Endodermal cell (in vitro differentiated cells): Measurements from ENCODE around the gene ANKRD24. TPM values are rescaled to one million over a fixed set of nuclear protein-coding genes. Genes with fewer than 3 reads are reported as not detected.
"Not testable (repeated sequence)": the region's sequence is repeated elsewhere in the genome, so short reads cannot be mapped to it uniquely, and the experiment has no call there.

Experiments
- DNase-seq: peaks from one replicate; pipeline ENCODE4 v3.0.0-alpha.2; 2017
- H3K27ac ChIP-seq: 2 replicates; pipeline ENCODE4 v1.5.1; 2013; ENCODE audit warnings: mild to moderate bottlenecking, low read depth, low read length, moderate library complexity
- H3K27me3 ChIP-seq: 2 replicates; pipeline ENCODE4 v1.6.1; 2013; ENCODE audit warnings: mild to moderate bottlenecking, low read length, moderate library complexity; ENCODE audit not compliant: insufficient read depth, control insufficient read depth, poor library complexity, severe bottlenecking
- H3K36me3 ChIP-seq: 2 replicates; pipeline ENCODE4 v1.7.0; 2013; ENCODE audit warnings: mild to moderate bottlenecking, low read length, moderate library complexity; ENCODE audit not compliant: control insufficient read depth, insufficient read depth
- H3K4me1 ChIP-seq: one replicate; pipeline ENCODE4 v1.7.0; 2013; ENCODE audit warnings: low read length; ENCODE audit not compliant: control insufficient read depth, insufficient read depth
- H3K4me3 ChIP-seq: 2 replicates; pipeline ENCODE4 v1.5.1; 2013; ENCODE audit warnings: mild to moderate bottlenecking, low read length, moderate library complexity
- H3K9ac ChIP-seq: 2 replicates; pipeline ENCODE4 v1.6.1; 2013; ENCODE audit warnings: mild to moderate bottlenecking, low read length, moderate library complexity; ENCODE audit not compliant: poor library complexity, severe bottlenecking; ENCODE audit errors: extremely low read depth
- H3K9me3 ChIP-seq: 2 replicates; pipeline ENCODE4 v1.6.1; 2013; ENCODE audit warnings: mild to moderate bottlenecking, low read length, moderate library complexity; ENCODE audit not compliant: control insufficient read depth
- H3K27ac Mint-ChIP-seq: 2 replicates; pipeline ENCODE4 v1.8.0; 2020; ENCODE audit warnings: mixed read lengths
- H3K27me3 Mint-ChIP-seq: 2 replicates; pipeline ENCODE4 v1.8.0; 2021; ENCODE audit warnings: mild to moderate bottlenecking, mixed read lengths; ENCODE audit not compliant: insufficient read depth
- H3K36me3 Mint-ChIP-seq: 2 replicates; pipeline ENCODE4 v1.8.0; 2020; ENCODE audit warnings: low read depth, mixed read lengths
- H3K4me1 Mint-ChIP-seq: 2 replicates; pipeline ENCODE4 v1.8.0; 2020; ENCODE audit warnings: mixed read lengths
- H3K4me3 Mint-ChIP-seq: 2 replicates; pipeline ENCODE4 v1.8.0; 2020; ENCODE audit warnings: mild to moderate bottlenecking, moderate library complexity, mixed read lengths
- H3K9me3 Mint-ChIP-seq: 2 replicates; pipeline ENCODE4 v1.8.0; 2020; ENCODE audit warnings: mild to moderate bottlenecking, mixed read lengths
- WGBS, 2 experiments: methylation state at CpG; one replicate each; pipeline versions ENCODE4 v1.1.5 to v1.1.7; 2013; ENCODE audit warnings: missing lambda C conversion rate in 2 of 2, mixed read lengths in 1 of 2; ENCODE audit not compliant: insufficient coverage in 1 of 2, insufficient read length in 1 of 2; 5-methylcytosine and 5-hydroxymethylcytosine counted together
- long read RNA-seq, 4 experiments: library from polyadenylated mRNA in 2 of 4; library from RNA in 1 of 4; library from capped mRNA in 1 of 4; stranded (forward) in 3 of 4; unstranded in 1 of 4; transcript quantifications; one replicate each; pipeline ENCODE4 v2.0.0, GENCODE V29; 2020 to 2021; ENCODE audit warnings: inconsistent platforms in 1 of 4
- polyA plus RNA-seq, 2 experiments: library from polyadenylated mRNA; stranded (reverse); fragments of 50-300 nt; gene quantifications; one replicate each; pipeline ENCODE4 v1.2.3, GENCODE V29; 2013
- total RNA-seq, 2 donors: library from RNA; stranded (reverse); fragmentation: NEBNext Ultra II Directional in 1 of 2; extraction: Animal tissue kit (Norgen Biotek cat#: 25700) in 1 of 2; gene quantifications; 2 replicates in 1 of 2; 3 replicates in 1 of 2; pipeline ENCODE4 v1.2.1, GENCODE V29; 2021
- TF ChIP-seq, protein P1 (sequence below): fragments of 200-600 bp; sonication (generic); conservative IDR thresholded peaks from 2 replicates; pipeline ENCODE4 v1.5.0; 2021; ENCODE audit warnings: antibody characterized with exemption, mild to moderate bottlenecking

Gene ANKRD24
- 1 to 10 TPM in 1 of 2 donors, under 1 TPM in 1; 0.77 to 2.0 TPM for total RNA-seq
- polyA plus RNA-seq (2013, experiment 1 of 2): 1.6 TPM
- polyA plus RNA-seq (2013, experiment 2 of 2): 1.1 TPM
- long read RNA-seq, experiment 1, partial matches to known transcripts: 1 of 1 reads
- long read RNA-seq, experiment 1, other reads (novel, unspliced or antisense): 0 of 1 reads
- long read RNA-seq, experiment 2, partial matches to known transcripts: 2 of 4 reads
- long read RNA-seq, experiment 2, other reads (novel, unspliced or antisense): 1 of 4 reads
- long read RNA-seq, experiment 3: 0 reads
- long read RNA-seq, experiment 4: 0 reads

DNA sequence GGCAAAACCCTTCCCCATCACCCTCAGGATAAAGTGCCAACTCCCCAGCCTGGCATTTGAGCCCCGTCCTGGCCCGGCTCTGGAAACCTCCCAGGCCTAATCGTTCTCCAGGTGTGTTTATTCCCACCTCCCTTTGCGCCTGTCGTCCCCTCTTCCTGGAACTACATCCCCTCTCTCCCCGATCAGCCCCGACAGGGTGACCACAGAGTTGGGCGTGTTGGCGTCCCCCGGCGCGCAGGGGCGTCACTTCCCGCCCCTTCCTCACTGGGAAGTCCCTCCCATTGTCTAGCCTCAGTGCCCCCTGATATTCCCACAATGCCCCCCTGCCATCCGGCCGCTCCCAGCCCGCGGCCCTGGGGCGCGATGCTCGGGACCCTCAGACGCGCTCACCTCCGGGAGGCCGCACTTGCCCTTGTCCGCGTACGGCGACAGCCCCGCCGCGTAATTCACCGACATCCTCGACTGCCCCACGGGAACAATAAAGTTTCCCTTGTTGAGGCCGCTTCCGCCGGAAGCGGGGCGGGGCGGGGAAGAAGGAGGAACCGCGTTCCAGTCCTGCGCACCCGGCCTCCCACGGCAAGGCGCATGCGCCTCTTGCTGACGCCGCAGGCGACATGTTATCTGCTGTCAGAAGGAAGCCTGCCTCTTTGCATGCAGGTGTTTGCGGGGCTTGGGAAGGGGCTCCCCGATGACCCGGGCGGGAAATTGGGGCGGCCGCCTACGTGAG is at the start of gene ANKRD24, which contains the start of gene SIRT6:
ANKRD24 (plus strand) TSS at position 606 of the 727 bp plus-strand sequence. CDS start 3,737 bp downstream, outside the sequence.
SIRT6 (minus strand) TSS at position 480 of the 727 bp plus-strand sequence; CDS start at position 456, 24 bp downstream.
- Histone ChIP-seq H3K9ac (peak within 1 kb of the TSS; percentile 74), H3K4me3 (peak within 1 kb of the TSS; percentile 89), H3K27me3 (no peaks in the 10 kb centered on the region), H3K9me3 (no peaks in the 10 kb centered on the region), H3K4me1 (no peaks in the 10 kb centered on the region), H3K27ac (no peak within 1 kb of the TSS), H3K36me3 (peaks cover 10% of the 10 kb centered on the region)
- peak within 1 kb of the TSS; percentile 95 for H3K27ac Mint-ChIP-seq
- H3K36me3 Mint-ChIP-seq: peaks cover 16% of the 10 kb centered on the region
- H3K9me3 Mint-ChIP-seq: no peaks in the 10 kb centered on the region
- peaks cover 11% of the 10 kb centered on the region for H3K27me3 Mint-ChIP-seq
- H3K4me3 Mint-ChIP-seq: peak within 1 kb of the TSS; percentile 96
- TF ChIP-seq, protein P1, sequence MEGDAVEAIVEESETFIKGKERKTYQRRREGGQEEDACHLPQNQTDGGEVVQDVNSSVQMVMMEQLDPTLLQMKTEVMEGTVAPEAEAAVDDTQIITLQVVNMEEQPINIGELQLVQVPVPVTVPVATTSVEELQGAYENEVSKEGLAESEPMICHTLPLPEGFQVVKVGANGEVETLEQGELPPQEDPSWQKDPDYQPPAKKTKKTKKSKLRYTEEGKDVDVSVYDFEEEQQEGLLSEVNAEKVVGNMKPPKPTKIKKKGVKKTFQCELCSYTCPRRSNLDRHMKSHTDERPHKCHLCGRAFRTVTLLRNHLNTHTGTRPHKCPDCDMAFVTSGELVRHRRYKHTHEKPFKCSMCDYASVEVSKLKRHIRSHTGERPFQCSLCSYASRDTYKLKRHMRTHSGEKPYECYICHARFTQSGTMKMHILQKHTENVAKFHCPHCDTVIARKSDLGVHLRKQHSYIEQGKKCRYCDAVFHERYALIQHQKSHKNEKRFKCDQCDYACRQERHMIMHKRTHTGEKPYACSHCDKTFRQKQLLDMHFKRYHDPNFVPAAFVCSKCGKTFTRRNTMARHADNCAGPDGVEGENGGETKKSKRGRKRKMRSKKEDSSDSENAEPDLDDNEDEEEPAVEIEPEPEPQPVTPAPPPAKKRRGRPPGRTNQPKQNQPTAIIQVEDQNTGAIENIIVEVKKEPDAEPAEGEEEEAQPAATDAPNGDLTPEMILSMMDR: no peak
- H3K4me1 Mint-ChIP-seq: peaks cover 1% of the 10 kb centered on the region
- 0 to 1% methylated on average over 41 to 58 of the region's 58 CpGs for WGBS, 2 experiments
- DNase-seq: peak; percentile 97

DNA sequence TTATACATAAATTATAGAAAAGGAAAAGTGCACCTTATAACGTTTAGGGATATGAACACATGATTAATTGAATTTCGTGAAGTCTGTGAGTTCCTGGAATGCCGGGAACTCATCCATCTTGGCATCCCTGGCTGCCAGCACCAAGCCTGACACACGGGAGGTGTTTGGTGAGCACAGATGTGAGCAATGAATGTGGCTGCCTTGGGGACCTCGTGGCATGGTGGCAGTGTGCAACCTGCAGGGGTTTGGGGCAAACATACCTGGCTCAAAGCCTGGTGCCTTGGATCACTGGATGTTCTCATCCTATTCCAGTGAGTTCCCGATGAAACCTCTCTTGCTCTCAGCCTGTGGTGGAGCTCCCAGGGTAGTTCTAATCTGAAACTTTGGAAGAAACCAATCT is 48.1 kb upstream of the ANKRD24 start:
- TF ChIP-seq, protein P1: no peak
- Mint-ChIP-seq H3K4me1 (no peaks in the 10 kb centered on the region), H3K27ac (no peak overlapping the region), H3K9me3 (no peaks in the 10 kb centered on the region), H3K27me3 (peaks cover 4% of the 10 kb centered on the region), H3K36me3 (no peaks in the 10 kb centered on the region), H3K4me3 (no peak overlapping the region)
- H3K4me3 ChIP-seq: no peak overlapping the region
- H3K4me1 ChIP-seq: no peaks in the 10 kb centered on the region
- no peak for DNase-seq
- no peaks in the 10 kb centered on the region for H3K27me3 ChIP-seq
- H3K9me3 ChIP-seq: no peaks in the 10 kb centered on the region
- 68 to 77% methylated on average over 6 of the region's 6 CpGs for WGBS, 2 experiments
- no peaks in the 10 kb centered on the region for H3K36me3 ChIP-seq
- H3K27ac ChIP-seq: no peak overlapping the region
- no peak overlapping the region for H3K9ac ChIP-seq

DNA sequence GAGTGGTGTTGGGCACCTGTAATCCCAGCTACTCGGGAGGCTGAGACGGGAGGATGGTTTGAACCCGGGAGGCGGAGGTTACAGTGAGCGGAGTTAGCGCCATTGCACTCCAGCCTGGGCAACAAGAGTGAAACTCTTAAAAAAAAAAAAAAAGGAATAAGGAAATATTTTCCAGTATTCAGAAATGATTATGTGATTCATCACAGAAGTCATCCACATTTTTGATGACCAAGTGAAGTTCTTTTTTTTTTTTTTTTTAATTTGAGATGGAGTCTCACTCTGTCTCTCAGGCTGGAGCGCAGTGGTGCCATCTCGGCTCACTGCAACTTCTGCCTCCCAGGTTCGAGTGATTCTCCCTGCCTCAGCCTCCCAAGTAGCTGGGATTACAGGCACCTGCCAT is 47.1 kb upstream of the ANKRD24 start:
- not testable (repeated sequence) for H3K36me3 Mint-ChIP-seq, H3K36me3 ChIP-seq, H3K27me3 Mint-ChIP-seq, H3K4me3 ChIP-seq, H3K9me3 ChIP-seq, H3K4me3 Mint-ChIP-seq, H3K9ac ChIP-seq, H3K4me1 Mint-ChIP-seq, DNase-seq, H3K9me3 Mint-ChIP-seq, H3K27me3 ChIP-seq, H3K4me1 ChIP-seq, H3K27ac ChIP-seq, H3K27ac Mint-ChIP-seq
- WGBS, 2 experiments: 94 to 98% methylated on average over 9 of the region's 9 CpGs
